A549 (cell line): ENCODE measurements around the gene FOXP3. TPM values are rescaled to one million over a fixed set of nuclear protein-coding genes. Genes with fewer than 3 reads are reported as not detected.

ENCODE experiments used
- ATAC-seq, 2 experiments: fragments of 200-7000 bp in 1 of 2; fragments of >200 bp in 1 of 2; cut with Nextera tagmentation in 1 of 2; cut with Tn5 transposase in 1 of 2; 3 replicates each; pipeline versions ENCODE4 v1.8.0 to v1.9.1; 2018 to 2020; ENCODE audit warnings: mild to moderate bottlenecking in 1 of 2, moderate library complexity in 1 of 2
- CTCF ChIA-PET: fragments of 300-600 bp; sonication (Branson Sonifier 250); formaldehyde crosslinking; extraction: SDS; loops from one replicate; lab custom pipeline; 2021; ENCODE audit warnings: antibody characterized with exemption, inconsistent platforms; lab: Yijun Ruan, JAX
- POLR2A ChIA-PET: fragments of 350-600 bp; formaldehyde crosslinking; extraction: SDS; loops from one replicate; lab custom pipeline; 2021; ENCODE audit warnings: antibody characterized with exemption, inconsistent platforms; lab: Yijun Ruan, JAX
- DNase-seq, 2 experiments: peaks; one replicate each; pipeline versions ENCODE4 v3.0.0 to v3.0.0-alpha.2; 2011 to 2016; ENCODE audit warnings: low read depth in 1 of 2, low spot score in 1 of 2
- FAIRE-seq: peaks from 2 replicates; lab custom pipeline; 2011; peaks lifted over from hg19 to GRCh38; lab: Jason Lieb, UNC
- H3K27ac ChIP-seq, 2 experiments: fragments of >200 bp; sonication (Bioruptor Twin); formaldehyde crosslinking; 3 replicates each; pipeline ENCODE4 v1.5.1; 2016 to 2017
- H3K4me1 ChIP-seq: fragments of >200 bp; sonication (Bioruptor Twin); formaldehyde crosslinking; 3 replicates; pipeline ENCODE4 v1.6.1; 2016
- H3K4me2 ChIP-seq: fragments of >200 bp; sonication (Bioruptor Twin); formaldehyde crosslinking; 3 replicates; pipeline ENCODE4 v1.6.1; 2016
- H3K4me3 ChIP-seq: fragments of >200 bp; sonication (Bioruptor Twin); formaldehyde crosslinking; 3 replicates; pipeline ENCODE4 v1.5.1; 2016
- H3K9me3 ChIP-seq: fragments of >200 bp; sonication (Bioruptor Twin); formaldehyde crosslinking; 3 replicates; pipeline ENCODE4 v1.6.1; 2016
- CBX8 ChIP-seq: fragments of 200-600 bp; sonication (generic); IDR thresholded peaks from 2 replicates; pipeline ENCODE4 v1.6.1; 2016
- CHD2 ChIP-seq: fragments of 150-350 bp; IDR thresholded peaks from 2 replicates; pipeline ENCODE4 v1.6.1; 2014; ENCODE audit warnings: low read length; ENCODE audit not compliant: partially characterized antibody
- E2F6 ChIP-seq: IDR thresholded peaks from 2 replicates; pipeline ENCODE4 v1.6.1; 2012; ENCODE audit warnings: low read depth, borderline replicate concordance
- EHF ChIP-seq: fragments of 250-450 bp; sonication (Bioruptor Pico); IDR thresholded peaks from 2 replicates; pipeline ENCODE4 v1.5.0; 2020; ENCODE audit warnings: mild to moderate bottlenecking
- EHMT2 ChIP-seq: fragments of 200-600 bp; sonication (generic); IDR thresholded peaks from 2 replicates; pipeline ENCODE4 v1.6.1; 2016; ENCODE audit warnings: antibody characterized with exemption, low read depth, mild to moderate bottlenecking, moderate library complexity
- ELK1 ChIP-seq: fragments of 150-350 bp; IDR thresholded peaks from 2 replicates; pipeline ENCODE4 v1.6.1; 2014; ENCODE audit warnings: low read depth, mild to moderate bottlenecking, low read length
- EP300 ChIP-seq, 2 experiments: fragments of >200 bp; sonication (Bioruptor Twin); formaldehyde crosslinking; IDR thresholded peaks; 2 replicates in 1 of 2; 3 replicates in 1 of 2; pipeline ENCODE4 v1.6.1; 2016 to 2017
- GATA3 ChIP-seq: IDR thresholded peaks from 2 replicates; pipeline ENCODE4 v1.6.1; 2012; ENCODE audit warnings: borderline replicate concordance
- HES2 ChIP-seq: fragments of >200 bp; sonication (Bioruptor Twin); formaldehyde crosslinking; IDR thresholded peaks from 2 replicates; pipeline ENCODE4 v1.6.1; 2016
- POLR2AphosphoS2 ChIP-seq: conservative IDR thresholded peaks from 2 replicates; pipeline ENCODE4 v1.6.1; 2012; ENCODE audit warnings: low read length, improper control_type of control experiment, inconsistent platforms
- RCOR1 ChIP-seq: fragments of 150-350 bp; IDR thresholded peaks from 2 replicates; pipeline ENCODE4 v1.6.1; 2014; ENCODE audit warnings: antibody characterized with exemption, low read length, low read depth
- RFX5 ChIP-seq: fragments of 450-650 bp; IDR thresholded peaks from 2 replicates; pipeline ENCODE4 v1.7.1; 2014; ENCODE audit warnings: antibody characterized with exemption, mild to moderate bottlenecking, moderate library complexity
- SREBF2 ChIP-seq: fragments of 450-650 bp; IDR thresholded peaks from 2 replicates; pipeline ENCODE4 v1.6.1; 2014; ENCODE audit warnings: mild to moderate bottlenecking, moderate library complexity
- TFCP2L1 ChIP-seq: fragments of 250-450 bp; sonication (Bioruptor Pico); IDR thresholded peaks from 2 replicates; pipeline ENCODE4 v1.5.0; 2021; ENCODE audit warnings: mild to moderate bottlenecking
- WGBS: methylation state at CpG from one replicate; pipeline ENCODE4 v1.1.6; 2017; ENCODE audit errors: missing lambda C conversion rate; 5-methylcytosine and 5-hydroxymethylcytosine counted together
- polyA plus RNA-seq, 4 experiments: library from polyadenylated mRNA; depleted of rRNA in 3 of 4; stranded (reverse); fragments of >200 nt; fragmentation: RNase III in 1 of 4; extraction: RNeasy Plus Mini Kit Qiagen cat#74134 plus additional on column Dnase treatment in 1 of 4; gene quantifications; 2 replicates in 3 of 4; 3 replicates in 1 of 4; pipeline ENCODE4 v1.2.3, GENCODE V29; 2011 to 2017
- TF ChIP-seq, protein P1 (sequence below): fragments of 250-450 bp; sonication (Bioruptor Pico); IDR thresholded peaks from 2 replicates; pipeline ENCODE4 v1.5.0; 2021; ENCODE audit warnings: mild to moderate bottlenecking, moderate library complexity, borderline replicate concordance
- TF ChIP-seq, protein P2 (sequence below): IDR thresholded peaks from 2 replicates; pipeline ENCODE4 v1.6.1; 2012
- TF ChIP-seq, protein P3 (sequence below): fragments of 200-600 bp; sonication (generic); IDR thresholded peaks from 2 replicates; pipeline ENCODE4 v1.6.1; 2016; ENCODE audit warnings: antibody characterized with exemption, mild to moderate bottlenecking, moderate library complexity

The FOXP3 gene
- polyA plus RNA-seq, 2 of the 4 experiments (the other 2 are of a cell fraction): 0.04 to 0.13 TPM

- no peak for DNase-seq
- no peak for FAIRE-seq
- 50% methylated on average over 1 of the region's 14 CpGs for WGBS
- no peak for TF ChIP-seq EP300 (IDR thresholded peaks at IDR 0.05)
- no peak for TF ChIP-seq TFCP2L1 (CRISPR knock-in tag)
- no peak for TF ChIP-seq CBX8
- TF ChIP-seq HES2: no peak
- TF ChIP-seq POLR2AphosphoS2: no peak
- TF ChIP-seq CHD2: no peak
- no peak for TF ChIP-seq EHMT2
- no peak for TF ChIP-seq ELK1
- TF ChIP-seq RCOR1: no peak
- TF ChIP-seq RFX5: no peak
- TF ChIP-seq GATA3: no peak
- TF ChIP-seq, protein P1, sequence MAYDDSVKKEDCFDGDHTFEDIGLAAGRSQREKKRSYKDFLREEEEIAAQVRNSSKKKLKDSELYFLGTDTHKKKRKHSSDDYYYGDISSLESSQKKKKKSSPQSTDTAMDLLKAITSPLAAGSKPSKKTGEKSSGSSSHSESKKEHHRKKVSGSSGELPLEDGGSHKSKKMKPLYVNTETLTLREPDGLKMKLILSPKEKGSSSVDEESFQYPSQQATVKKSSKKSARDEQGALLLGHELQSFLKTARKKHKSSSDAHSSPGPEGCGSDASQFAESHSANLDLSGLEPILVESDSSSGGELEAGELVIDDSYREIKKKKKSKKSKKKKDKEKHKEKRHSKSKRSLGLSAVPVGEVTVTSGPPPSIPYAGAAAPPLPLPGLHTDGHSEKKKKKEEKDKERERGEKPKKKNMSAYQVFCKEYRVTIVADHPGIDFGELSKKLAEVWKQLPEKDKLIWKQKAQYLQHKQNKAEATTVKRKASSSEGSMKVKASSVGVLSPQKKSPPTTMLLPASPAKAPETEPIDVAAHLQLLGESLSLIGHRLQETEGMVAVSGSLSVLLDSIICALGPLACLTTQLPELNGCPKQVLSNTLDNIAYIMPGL: no peak
- H3K9me3 ChIP-seq: no peaks in the 10 kb centered on the region
- peak in 1 of 2 experiments; percentile 18; a peak in 1 of 6 replicates for ATAC-seq
- no peaks in the 10 kb centered on the region for H3K4me1 ChIP-seq
- H3K27ac ChIP-seq: no peak overlapping the region
- no peak overlapping the region for H3K4me2 ChIP-seq
- POLR2A ChIA-PET: no interaction called here
- CTCF ChIA-PET: no interaction called here
- no peak overlapping the region for H3K4me3 ChIP-seq
These were observed 38.7 kb downstream of the FOXP3 start for GRCh38 chrX:49225858-49226257.

- 20% methylated on average over 2 of the region's 2 CpGs for WGBS
- Histone ChIP-seq H3K4me3 (no peak overlapping the region), H3K9me3 (no peaks in the 10 kb centered on the region), H3K27ac (no peak overlapping the region), H3K4me2 (no peak overlapping the region), H3K4me1 (no peaks in the 10 kb centered on the region)
- CTCF ChIA-PET: no interaction called here
- TF ChIP-seq, protein P2, sequence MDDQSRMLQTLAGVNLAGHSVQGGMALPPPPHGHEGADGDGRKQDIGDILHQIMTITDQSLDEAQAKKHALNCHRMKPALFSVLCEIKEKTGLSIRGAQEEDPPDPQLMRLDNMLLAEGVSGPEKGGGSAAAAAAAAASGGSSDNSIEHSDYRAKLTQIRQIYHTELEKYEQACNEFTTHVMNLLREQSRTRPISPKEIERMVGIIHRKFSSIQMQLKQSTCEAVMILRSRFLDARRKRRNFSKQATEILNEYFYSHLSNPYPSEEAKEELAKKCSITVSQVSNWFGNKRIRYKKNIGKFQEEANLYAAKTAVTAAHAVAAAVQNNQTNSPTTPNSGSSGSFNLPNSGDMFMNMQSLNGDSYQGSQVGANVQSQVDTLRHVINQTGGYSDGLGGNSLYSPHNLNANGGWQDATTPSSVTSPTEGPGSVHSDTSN: no peak
- TF ChIP-seq SREBF2 (no peak), E2F6 (no peak), EHF (CRISPR knock-in tag) (no peak)
- TF ChIP-seq, protein P3, sequence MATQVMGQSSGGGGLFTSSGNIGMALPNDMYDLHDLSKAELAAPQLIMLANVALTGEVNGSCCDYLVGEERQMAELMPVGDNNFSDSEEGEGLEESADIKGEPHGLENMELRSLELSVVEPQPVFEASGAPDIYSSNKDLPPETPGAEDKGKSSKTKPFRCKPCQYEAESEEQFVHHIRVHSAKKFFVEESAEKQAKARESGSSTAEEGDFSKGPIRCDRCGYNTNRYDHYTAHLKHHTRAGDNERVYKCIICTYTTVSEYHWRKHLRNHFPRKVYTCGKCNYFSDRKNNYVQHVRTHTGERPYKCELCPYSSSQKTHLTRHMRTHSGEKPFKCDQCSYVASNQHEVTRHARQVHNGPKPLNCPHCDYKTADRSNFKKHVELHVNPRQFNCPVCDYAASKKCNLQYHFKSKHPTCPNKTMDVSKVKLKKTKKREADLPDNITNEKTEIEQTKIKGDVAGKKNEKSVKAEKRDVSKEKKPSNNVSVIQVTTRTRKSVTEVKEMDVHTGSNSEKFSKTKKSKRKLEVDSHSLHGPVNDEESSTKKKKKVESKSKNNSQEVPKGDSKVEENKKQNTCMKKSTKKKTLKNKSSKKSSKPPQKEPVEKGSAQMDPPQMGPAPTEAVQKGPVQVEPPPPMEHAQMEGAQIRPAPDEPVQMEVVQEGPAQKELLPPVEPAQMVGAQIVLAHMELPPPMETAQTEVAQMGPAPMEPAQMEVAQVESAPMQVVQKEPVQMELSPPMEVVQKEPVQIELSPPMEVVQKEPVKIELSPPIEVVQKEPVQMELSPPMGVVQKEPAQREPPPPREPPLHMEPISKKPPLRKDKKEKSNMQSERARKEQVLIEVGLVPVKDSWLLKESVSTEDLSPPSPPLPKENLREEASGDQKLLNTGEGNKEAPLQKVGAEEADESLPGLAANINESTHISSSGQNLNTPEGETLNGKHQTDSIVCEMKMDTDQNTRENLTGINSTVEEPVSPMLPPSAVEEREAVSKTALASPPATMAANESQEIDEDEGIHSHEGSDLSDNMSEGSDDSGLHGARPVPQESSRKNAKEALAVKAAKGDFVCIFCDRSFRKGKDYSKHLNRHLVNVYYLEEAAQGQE: no peak
- POLR2A ChIA-PET: no interaction called here
- no peak for ATAC-seq
- FAIRE-seq: peak; percentile 18
- no peak for DNase-seq
These were observed 42.6 kb downstream of the FOXP3 start for GRCh38 chrX:49221868-49222267.
